HG02623 (cell line): ENCODE results near the gene CALCOCO2.
"Not testable (repeated sequence)": the region's sequence is repeated elsewhere in the genome, so short reads cannot be mapped to it uniquely, and the experiment has no call there.

Source experiments
- ATAC-seq: cut with Tn5 transposase; IDR thresholded peaks from one replicate; pipeline ENCODE4 v1.9.1; 2021; ENCODE audit warnings: moderate library complexity; ENCODE audit not compliant: unreplicated experiment

The CALCOCO2 gene

DNA sequence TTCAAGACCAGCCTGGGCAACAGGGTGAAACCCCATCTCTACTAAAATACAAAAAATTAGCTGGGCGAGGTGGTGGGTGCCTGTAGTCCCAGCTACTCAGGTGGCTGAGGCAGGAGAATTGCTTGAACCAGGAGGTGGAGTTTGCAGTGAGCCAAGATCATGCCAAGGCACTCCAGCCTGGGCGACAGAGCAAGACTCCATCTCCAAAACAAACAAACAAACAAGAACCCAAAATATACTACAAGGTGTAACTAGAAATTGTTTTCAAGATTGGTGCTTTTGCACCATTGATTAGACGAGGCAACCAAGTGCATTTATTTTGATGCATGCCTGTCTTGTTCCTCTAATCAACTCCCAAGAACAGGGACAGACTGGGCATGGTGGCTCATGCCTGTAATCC is 41.6 kb downstream of the CALCOCO2 start:
- ATAC-seq: not testable (repeated sequence)

DNA sequence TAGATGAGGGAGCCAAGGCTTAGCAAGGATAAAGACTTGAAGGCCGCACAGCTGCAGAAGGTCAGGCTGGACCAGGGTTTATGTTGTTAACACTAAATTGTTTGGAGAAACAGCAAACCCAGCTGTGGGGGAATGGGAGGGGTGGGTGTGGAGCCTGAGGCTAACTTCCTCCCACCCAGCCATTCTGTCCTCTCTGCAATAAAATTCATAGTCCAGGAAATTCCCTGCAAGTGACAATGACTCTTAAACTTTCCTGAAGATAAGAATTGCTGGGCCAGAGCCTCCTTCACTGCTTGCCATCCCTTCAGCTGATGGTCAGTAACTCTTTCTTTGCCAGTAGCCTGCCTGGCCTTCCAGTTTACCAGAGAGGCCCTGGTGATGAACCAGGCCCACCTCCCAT is 42.4 kb downstream of the CALCOCO2 start:
- no peak for ATAC-seq

DNA sequence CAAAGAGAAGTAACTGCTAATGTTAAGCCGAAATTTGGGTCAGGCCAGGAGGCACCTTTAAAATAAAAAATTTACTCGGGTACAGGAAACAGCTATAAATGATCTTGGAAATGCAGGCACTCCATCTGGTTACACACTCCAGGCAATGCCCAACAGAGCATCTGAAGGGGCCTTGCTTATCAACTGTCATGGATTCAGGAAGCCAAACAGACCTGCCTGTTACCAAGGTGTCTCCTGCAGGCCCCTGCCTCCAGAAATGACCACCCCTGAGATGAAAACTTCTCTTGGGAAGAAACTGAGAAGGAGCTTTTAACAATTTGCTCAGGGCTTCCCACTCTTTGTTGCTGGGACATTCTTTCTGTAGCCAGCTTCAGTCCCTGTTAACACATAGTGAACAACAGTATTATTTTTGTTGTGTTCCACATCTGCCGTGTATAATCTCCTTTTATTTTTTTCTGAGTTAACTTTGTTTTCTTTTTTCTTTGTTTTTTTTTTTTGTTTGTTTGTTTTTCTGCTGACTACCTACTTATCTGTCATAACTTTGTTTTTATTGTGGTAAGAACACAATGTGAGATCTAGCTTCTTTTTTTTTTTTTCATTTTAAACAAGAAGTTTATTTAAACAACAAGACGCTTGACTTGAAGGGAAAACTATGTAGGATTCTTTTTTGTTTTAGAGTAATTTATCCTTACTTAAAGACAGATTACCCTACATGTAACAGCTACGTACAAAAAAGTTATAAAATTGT is 43.0 kb downstream of the CALCOCO2 start:
- ATAC-seq: no peak

DNA sequence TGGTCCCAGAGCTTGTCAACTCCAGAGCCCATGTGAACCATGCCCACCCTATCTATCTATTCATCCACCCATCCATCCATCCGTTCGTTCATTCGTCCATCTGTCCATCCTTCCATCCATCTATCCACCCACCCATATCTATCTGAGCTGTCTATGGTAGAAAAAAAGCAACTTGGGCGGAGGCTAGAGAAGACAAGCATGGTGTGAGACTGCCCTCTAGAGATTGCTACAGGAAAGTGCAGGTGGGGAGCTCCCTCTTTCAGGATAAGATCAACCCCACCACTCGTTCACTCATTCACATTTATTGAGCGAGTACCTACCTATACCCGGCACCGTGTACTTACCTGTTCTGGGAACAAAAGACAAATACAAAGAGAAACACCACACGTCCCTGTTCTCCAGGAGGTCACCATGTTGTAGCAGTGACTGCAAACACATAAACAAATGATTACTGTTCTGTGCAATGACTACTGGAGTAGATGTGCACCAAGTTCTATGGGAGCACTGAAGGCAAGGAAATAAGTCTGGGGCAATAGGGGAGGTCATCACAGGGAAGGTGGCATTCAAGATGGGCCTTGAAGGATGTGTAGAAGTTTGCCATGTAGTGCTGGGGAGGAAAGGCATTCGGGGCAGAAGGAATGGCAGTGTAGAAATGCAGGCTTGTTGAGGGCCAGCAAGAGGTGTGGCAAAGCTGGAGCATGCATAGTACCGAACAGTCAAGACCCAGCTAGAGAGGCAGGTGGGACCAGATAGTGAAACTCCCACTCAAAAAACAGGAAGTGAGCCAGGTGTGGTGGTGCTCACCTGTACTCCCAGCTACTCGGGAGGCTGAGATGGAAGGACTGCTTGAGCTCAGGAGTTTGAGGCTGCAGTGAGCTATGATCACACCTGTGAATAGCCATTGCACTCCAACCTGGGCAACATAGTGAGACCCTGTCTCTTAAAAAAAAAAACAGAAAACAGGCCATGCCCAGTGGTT is 48.4 kb downstream of the CALCOCO2 start:
- no peak for ATAC-seq

DNA sequence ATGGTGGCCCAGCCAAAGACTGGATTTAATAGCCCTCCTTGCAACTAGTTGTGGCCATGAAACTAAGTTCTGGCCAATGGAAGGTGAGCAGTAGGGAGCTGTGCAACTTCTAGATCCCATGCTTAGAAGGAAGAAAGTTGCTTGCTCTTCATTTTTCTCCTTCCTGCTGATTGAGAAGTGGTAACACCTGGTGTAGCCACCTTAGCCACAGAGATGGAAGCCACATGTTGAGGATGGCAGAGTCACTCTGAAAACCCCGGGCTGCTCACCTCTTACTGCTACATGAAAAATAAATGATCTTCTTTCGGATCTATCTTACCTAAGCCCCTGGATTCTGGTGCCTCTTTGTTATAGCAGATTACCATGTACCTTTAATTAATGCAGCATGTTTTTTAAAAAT is 51.4 kb downstream of the CALCOCO2 start:
- no peak for ATAC-seq

DNA sequence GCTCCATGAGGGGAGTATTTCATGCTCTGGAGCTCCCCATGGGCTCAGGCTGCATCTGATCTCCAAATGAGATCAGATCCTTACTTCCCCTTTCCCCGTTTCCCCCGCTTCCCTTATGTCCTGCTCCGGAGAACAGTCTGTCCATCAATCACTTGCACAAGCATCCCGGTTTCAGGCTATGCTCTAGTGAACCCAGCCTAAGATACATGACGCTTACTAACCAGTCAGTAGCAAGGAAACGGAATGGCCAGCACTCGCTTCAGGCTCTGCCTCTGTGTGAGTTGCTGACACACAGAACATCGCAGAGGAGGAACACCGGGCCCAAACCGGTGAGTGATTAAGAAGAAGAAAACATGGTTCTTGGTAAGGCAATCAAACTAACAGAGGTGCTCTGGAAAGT is 52.3 kb downstream of the CALCOCO2 start:
- ATAC-seq: no peak

DNA sequence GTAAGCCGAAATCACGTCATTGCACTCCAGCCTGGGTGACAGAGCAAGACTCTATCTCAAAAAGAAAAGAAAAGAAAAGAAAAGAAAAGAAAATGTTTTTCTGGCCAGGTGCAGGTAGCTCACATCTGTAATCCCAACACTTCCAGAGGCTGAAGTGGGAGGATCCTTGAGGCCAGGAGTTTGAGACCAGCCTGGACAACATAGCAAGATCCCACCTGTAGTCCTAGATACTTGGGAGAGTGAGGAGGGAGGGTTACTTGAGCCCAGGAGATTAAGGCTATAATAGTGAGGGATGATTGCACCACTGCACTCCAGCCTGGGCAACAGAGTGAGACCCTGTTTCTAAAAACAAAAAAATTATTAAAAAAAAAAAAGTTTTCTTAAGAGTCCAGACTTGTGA is 59.3 kb downstream of the CALCOCO2 start:
- no peak for ATAC-seq

DNA sequence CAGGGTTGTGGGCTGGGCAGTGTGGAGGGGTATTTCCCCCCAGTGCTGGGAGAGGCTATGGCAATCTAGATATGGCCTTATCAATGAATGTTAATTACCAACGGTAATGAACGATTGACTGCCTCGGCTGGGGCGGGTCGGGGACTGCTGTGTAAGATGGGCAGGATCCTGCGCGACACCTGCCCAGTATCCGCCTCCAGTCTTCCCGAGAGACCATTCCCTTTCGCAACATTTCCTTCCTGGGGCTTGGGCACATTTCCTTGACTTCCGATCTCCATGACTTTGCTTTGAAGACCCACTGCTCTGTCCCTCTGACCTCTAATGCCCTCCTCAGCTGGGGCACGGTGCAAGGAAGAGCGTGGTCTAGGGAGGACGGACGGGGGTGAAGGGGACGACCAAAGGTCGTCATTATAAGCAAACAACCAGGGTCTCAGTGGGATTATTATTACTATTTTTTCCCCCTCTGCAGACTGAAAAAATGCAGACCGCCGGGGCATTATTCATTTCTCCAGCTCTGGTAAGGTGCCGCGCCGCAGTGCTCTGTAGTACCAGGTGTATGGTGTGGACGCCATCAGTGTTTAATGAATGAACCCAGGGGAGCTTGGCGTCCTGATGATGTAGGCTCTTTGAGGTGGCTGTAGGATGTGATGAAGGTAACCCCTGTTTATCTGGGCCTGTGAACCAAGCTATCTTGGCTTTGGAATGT is 62.3 kb downstream of the CALCOCO2 start:
- ATAC-seq: no peak

DNA sequence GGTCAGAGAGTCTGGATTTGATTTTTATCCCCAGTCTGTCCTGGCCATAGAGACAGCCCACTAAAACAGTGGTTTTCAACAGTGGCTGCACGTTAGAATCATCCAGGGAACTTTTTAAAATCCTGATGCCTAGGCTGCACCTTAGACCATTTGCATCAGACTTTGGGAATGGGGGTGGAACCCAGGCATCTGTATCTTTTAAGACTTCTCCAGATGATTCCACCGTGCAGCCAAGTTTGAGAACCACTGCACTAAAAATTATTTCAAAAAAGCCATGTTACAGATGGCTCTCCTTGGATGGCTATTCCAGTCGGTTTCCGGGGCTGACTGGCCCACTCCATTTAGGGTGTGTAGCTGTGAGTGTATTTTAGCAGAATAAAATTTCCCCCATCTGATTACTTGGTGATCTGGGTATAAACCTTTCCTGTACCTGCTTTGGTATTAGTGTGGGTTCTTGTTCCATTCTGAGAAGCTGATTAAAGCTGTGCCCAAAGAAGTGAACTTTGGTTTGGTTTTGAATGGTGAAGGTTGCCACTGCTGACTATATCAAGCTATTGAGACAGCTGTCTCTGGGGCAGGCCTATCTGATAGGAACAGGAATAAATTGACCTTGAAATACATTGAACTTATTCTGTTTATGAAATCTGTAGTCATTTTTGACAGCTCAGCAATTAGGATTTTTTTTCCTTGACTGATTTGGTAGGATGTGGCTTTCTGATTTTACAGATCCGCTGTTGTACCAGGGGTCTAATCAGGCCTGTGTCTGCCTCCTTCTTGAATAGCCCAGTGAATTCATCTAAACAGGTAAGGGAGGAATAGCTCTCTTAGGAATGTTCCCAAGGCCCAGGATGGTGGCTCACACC is 63.0 kb downstream of the CALCOCO2 start:
- no peak for ATAC-seq

DNA sequence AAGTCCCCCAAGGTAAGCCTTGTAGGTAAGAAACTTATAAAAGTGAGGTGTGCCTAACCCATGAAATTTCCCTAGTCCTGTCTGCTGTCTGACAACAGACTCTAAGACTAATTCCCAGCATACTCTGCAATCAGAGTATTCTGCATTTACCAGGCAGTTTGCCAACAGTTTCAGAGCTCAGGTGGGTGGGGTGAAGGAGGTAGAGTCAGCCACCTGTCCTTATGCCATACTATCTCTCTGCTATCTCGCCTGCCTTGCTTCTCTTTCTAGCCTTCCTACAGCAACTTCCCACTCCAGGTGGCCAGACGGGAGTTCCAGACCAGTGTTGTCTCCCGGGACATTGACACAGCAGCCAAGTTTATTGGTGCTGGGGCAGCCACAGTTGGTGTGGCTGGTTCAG is 64.1 kb downstream of the CALCOCO2 start:
- ATAC-seq: no peak

DNA sequence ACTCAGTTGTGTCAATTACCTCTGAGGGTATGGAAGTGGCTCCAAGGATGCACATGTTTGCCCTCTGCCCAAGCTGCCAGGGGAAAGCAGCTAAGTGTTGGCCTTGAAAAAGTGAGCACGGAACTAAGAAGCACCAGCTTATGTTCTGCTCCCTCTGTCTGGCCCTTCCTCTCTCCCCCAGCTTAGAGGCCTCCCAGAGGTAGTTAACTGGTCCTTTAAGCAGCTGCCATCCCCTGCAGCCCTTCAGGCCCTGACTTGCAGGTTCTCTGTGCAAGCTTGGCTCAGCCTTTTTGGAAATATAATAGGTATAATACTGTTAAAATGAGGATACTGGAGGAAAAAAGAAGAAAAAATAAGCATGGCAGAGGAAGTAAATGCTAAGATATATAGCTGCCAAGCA is 70.4 kb downstream of the CALCOCO2 start:
- ATAC-seq: no peak

DNA sequence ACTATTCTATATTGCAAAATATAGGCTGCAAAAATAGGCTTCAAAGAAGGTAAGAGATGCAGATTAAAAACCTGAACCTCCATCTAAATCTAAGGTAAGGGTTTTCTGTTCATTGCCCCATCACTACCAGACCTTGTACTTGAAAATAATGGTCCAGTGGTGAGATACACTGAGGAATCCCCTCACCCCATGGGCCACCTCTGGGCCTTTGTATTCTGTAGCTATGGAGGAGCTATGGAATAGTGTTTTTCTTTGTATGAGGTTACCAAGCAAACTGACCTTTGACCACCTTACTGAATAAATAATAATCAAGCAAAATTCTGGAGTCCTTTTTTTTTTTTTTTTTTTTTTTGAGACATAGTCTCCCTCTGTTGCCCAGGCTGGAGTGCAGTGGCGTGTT is 72.6 kb downstream of the CALCOCO2 start:
- ATAC-seq: no peak

DNA sequence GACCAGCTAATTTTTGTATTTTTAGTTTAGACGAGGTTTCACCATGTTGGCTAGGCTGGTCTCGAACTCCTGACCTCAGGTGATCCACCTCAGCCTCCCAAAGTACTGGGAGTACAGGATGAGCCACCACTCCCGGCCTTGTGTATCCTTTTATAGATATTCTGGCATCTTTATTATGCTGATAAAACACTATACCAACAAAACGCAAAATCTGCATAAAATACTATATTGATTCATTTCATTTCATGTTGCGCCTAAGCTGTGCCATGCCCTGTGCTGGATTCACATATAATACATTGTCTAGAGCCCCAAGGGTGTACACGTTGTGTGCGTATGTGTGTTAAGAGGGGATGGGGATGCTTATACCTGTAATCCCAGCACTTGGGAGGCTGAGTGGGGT is 73.6 kb downstream of the CALCOCO2 start:
- ATAC-seq: no peak

DNA sequence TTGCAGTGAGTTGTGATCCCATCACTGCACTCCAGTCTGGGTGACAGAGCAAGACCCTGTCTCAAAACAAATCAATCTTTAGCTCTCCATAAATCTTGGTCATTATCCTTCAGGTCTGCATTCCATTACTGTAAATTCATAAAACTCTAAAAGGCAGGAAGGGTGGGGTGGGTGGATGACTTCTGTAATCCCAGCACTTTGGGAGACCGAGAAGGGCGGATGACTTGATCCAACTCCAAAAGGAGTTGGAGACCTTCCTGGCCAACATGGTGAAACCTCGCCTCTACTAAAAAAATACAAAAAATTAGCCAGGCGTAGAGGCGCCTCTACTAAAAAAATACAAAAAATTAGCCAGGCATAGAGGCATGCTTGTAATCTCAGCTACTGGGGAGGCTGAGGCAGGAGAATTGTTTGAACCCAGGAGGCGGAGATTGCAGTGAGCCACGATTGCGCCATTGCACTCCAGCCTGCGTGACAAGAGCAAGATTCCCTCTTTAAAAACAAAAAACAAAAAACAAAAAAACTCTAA is 75.2 kb downstream of the CALCOCO2 start:
- no peak for ATAC-seq

DNA sequence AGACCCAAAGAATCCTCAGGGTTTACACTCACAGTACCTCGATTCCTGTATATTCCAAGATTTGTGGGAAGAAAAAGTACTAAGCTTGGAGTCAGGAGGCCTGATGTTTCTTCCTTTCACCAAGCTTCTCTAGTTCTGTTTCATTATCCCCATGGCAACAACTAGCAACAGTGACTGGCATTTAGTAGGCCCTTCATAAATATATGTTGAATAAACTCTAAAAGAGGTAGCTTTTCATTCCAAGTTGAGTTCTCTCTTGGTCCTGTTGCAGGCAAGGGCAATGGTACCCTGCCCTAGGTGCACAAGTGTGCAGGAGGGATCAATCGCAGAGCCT is 76.8 kb downstream of the CALCOCO2 start:
- ATAC-seq: no peak

DNA sequence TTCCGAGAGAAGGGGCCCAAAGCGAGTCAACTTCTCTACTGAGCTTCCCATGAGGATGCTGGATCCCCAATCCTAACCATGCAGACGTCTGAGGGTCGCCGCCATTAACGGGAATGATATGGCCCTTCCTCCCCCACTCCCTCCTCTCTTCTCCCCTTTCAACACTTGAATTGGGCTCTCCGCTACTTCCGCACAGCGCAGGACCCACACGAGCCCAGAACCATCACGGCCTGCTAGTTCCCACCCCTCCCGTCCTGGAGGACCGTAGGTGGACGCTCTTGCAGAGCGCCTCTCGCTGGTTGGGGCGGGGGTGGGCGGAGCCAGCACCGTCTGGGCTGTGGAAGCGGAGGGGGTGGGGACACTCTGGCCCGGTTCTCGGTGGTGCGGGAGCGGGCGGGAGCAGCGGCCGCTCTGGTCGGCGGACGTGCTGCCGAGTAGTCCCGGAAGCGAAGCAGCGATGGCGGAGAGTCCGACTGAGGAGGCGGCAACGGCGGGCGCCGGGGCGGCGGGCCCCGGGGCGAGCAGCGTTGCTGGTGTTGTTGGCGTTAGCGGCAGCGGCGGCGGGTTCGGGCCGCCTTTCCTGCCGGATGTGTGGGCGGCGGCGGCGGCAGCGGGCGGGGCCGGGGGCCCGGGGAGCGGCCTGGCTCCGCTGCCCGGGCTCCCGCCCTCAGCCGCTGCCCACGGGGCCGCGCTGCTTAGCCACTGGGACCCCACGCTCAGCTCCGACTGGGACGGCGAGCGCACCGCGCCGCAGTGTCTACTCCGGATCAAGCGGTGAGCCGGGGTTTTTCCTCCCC is 77.4 kb downstream of the CALCOCO2 start, which contains the start of gene UBE2Z:
UBE2Z (plus strand) TSS at position 361 of the 797 bp plus-strand sequence; CDS start at position 458, 97 bp downstream.
- ATAC-seq: peak; percentile 73

DNA sequence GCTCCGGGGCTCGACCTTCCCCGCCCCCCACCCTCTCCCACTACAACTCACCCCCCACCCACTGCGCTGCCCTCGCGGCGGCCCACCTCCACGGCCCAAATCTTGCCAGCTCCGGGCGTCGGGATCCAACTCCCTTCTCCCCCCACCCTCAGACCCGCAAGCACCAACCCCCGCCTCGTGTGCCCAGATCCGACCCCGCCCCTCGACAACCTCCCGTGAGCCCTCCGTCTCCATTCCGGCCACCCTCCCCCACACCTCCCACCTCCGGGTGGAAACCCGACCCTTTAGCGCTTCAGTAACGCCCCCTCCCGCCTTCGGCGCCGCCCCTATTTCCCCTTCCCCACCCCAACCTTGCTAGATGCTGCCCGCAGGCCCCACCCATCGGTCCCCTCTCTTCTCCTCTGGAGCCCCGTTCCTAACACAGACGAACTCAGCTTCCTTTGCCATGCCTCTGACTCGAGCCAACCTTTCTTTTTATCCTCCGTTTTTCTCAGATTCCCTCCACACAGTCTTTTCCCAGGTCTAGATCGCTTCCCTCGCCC is 78.1 kb downstream of the CALCOCO2 start:
- ATAC-seq: peak; percentile 42

DNA sequence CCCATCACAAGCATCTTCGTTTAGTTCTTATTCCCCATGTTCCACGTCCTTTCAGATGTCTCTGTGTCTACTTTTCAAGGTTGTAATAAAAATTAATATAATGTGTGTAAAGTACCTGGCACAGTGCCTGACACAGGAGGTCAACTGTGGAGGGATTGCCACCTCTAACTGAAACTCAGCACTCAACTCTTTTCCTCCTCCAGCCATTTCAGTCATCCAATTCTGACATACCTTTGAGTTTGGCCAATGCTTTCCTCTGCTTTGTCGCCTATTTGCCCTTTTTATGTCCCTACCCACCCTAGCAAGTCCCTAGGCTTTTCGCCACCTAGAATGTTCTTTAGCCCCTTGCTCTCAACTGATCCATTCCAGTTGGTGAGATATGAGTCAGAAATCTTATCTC is 78.9 kb downstream of the CALCOCO2 start:
- no peak for ATAC-seq

DNA sequence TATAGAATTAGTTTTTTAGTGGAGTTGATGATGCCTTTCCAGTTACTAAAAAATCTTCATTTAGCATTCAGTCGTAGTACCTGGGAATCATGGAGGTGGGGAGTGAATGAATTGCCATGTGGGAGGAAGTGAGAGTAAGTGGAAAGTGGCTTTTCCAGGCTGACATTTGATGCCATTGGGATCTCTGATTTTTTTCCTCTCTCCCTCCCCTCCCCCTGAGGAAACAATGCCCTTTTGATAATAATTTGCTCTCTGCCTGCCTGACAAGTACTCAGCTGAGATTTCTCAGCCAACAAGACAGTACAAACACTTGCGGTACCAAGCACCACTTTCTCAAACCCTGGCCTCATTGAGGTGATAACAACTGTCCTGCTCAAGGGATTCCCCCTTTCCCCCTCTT is 79.5 kb downstream of the CALCOCO2 start:
- ATAC-seq: no peak
